GM12875 (cell line): ENCODE measurements around the gene ZC3H10.

Experiments
- H3K4me3 ChIP-seq: one replicate; pipeline ENCODE4 v1.5.1; 2011; ENCODE audit warnings: low read depth, low read length, control low read depth
- TF ChIP-seq, protein P1 (sequence below): IDR thresholded peaks from 2 replicates; pipeline ENCODE4 v1.5.1; 2011; ENCODE audit warnings: low read depth, mild to moderate bottlenecking, control low read depth, inconsistent platforms, low read length, moderate library complexity, borderline replicate concordance; ENCODE audit not compliant: insufficient read depth

ZC3H10 gene

DNA sequence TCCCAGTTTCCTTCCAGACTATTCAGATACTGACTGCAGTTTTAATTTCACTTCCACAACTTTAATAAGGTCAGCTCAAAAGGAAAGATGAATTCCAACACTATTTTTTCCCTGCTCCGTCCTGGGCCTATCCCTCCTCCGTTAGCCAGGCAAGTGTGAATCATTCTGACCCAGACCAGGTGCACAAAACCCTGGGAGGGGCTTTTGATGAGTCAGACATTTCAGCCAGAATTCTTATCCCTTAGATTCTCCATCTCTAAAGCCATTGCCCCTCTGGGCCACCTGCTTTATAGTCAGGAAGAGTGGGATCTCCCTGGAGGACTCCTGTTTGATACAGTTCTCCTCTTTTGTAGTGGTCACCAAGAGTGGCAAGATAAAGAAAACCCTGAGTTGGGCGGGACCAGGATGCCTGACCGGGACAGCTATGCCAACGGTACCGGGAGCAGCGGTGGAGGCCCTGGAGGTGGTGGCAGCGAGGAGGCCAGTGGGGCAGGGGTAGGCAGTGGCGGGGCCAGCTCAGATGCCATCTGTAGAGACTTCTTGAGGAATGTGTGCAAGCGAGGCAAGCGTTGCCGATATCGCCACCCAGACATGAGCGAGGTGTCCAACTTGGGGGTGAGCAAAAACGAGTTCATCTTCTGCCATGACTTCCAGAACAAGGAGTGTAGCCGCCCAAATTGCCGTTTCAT is 2.2 kb downstream of the ZC3H10 start:
- no peak overlapping the region for H3K4me3 ChIP-seq
- TF ChIP-seq, protein P1, sequence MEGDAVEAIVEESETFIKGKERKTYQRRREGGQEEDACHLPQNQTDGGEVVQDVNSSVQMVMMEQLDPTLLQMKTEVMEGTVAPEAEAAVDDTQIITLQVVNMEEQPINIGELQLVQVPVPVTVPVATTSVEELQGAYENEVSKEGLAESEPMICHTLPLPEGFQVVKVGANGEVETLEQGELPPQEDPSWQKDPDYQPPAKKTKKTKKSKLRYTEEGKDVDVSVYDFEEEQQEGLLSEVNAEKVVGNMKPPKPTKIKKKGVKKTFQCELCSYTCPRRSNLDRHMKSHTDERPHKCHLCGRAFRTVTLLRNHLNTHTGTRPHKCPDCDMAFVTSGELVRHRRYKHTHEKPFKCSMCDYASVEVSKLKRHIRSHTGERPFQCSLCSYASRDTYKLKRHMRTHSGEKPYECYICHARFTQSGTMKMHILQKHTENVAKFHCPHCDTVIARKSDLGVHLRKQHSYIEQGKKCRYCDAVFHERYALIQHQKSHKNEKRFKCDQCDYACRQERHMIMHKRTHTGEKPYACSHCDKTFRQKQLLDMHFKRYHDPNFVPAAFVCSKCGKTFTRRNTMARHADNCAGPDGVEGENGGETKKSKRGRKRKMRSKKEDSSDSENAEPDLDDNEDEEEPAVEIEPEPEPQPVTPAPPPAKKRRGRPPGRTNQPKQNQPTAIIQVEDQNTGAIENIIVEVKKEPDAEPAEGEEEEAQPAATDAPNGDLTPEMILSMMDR, result no peak

DNA sequence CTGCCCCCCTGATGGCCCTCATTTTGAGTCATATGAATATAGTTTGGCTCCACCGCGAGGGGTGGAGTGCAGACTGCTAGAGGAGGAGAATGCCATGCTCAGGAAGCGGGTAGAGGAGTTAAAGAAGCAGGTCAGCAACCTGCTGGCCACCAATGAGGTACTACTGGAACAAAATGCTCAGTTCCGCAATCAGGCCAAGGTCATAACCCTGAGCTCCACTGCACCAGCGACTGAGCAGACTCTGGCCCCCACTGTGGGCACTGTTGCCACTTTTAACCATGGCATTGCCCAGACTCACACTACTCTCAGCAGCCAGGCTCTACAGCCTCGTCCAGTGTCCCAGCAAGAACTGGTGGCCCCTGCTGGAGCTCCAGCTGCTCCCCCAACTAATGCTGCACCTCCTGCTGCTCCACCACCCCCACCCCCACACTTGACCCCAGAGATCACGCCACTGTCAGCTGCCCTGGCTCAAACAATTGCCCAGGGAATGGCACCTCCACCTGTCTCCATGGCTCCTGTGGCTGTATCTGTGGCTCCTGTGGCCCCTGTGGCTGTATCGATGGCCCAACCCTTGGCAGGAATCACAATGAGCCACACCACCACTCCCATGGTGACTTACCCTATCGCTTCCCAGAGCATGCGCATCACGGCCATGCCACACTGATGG is 3.3 kb downstream of the ZC3H10 start:
- TF ChIP-seq, protein P1, result no peak
- H3K4me3 ChIP-seq, result no peak overlapping the region

DNA sequence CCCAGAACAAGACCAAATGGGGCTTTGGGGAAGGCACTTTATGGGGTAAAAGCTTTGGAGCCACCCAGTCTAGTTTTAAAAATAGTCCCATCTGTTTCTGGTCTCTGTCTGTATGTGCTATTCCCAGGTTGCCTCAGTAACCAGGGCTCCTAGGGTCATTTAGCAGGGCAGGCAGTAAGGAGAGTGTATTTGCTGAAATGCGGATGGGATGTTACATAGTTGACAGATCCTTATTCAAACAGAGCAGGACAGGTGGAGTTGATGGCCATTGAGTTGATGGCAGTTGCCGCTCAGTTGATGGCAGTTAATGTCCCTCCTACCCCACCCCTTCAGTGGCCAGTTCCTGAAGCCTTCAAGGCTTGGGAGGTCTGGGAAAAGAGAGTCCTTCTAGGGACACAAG is 4.6 kb downstream of the ZC3H10 start:
- H3K4me3 ChIP-seq, result no peak overlapping the region
- TF ChIP-seq, protein P1, result no peak

DNA sequence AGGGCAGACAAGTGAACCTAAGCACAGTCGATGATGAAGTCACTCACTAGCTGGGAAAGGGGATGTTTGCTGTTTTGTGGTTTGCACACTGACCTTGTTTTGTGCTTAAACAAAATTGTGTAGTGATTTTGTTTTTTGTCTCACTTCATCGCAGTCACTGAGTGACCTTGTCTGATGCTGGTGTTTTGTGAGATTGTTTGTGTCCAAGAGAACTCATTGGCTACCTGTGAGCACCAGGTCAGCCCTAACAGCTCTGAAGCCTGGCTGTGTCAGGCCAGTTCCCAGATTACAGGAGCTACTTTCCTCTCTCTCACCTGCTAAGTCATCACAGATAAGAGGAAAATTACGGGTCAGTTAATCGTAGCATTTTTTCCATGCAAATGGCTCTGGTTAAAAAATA is 6.1 kb downstream of the ZC3H10 start:
- no peak overlapping the region for H3K4me3 ChIP-seq
- TF ChIP-seq, protein P1, result no peak

DNA sequence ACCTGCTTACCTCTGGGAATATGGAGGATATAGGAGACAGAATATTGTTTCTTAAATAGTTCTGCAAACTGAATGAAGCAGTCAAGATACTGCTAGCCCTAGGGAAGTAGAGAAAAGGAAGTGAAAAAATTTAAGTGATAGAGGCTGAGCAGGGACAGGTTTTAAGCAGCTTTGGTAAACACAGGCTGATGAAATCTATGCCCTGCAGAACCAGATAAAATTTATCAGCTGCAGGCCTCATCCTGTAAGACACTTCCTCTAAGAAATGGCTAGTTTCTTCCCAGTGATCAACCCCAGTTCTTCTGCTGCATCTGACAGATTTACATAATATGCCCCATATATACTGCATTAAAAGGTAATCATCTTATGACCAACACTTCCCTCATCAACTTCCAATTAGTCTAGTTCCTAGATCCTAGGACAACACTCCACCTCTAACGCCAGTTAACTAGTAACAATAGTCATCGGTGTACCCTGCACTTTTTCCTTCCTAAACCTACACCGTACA is 8.7 kb downstream of the ZC3H10 start:
- TF ChIP-seq, protein P1, result no peak
- no peak overlapping the region for H3K4me3 ChIP-seq

DNA sequence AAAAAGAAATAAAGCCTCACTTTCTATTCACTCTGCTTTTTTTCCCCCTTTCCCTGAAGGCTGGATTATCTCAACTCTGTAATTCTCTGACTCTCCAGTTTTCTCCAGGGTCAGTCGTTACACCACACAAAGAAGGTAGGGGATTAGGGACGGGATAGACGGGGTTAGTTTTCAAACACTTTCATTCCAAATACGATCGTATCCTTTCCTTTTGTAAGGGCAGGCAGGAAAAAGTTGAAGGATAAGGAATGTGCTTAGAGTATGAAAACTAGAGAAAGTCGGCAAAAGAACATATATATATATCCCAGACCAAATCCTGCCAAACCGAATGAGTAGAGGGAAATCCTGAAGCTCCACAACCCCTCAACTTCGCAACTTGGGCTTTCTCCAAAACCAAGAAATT is 9.4 kb downstream of the ZC3H10 start:
- TF ChIP-seq, protein P1, result no peak
- H3K4me3 ChIP-seq, result peak overlapping the region; percentile 24
